Measurements from ENCODE around the gene TSC22D4. TPM values are rescaled to one million over a fixed set of nuclear protein-coding genes. Genes with fewer than 3 reads are reported as not detected.

Gene TSC22D4
- total and polyA plus RNA-seq, 9 of the 15 experiments (the other 6 are each of a cell fraction or from before 2014, with no cell fraction given), result 0.37 to 107 (median 28.7) TPM

DNA sequence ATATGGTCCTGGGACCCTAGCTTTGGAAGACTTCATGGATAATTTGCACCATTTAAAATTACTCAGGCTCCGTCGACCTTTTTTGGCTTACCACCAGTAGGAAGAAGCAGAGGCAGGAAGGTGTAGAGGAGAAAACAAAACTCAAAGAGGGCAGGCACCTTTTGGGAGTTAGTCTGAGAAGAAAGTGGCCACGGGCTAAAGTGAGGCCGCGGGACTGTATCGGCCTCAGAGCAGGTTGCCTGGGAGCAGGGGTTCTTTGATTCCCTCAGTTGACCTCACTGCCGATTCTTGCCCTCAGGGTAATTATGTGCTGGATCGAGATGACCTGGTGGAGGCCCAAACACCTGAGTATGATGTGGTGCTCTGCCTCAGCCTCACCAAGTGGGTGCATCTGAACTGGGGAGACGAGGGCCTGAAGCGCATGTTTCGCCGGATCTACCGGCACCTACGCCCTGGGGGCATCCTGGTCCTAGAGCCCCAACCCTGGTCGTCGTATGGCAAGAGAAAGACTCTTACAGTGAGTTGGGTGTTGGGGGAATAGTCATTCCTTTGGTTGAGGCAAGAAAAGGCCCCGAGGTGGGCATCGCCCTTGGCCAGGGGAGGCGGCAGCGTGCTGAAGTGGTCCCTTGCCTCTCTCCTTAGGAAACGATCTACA, 46.3 kb downstream of the TSC22D4 start:
- in situ Hi-C loops (cut with MboI), result no loop called here
- H3K27me3 ChIP-seq (ENCODE audit: control insufficient read depth in 2 of 2, insufficient read depth in 2 of 2, low read length in 2 of 2), result no peaks in the 10 kb centered on the region
- POLR2A ChIA-PET, result interaction anchor here (5.4 kb wide), 1 partner anchor 12 kb away, joined by 29 read pairs; no protein-coding TSS in a partner anchor

More for the DNA sequence above, 46.3 kb downstream of the TSC22D4 start:
- WGBS (ENCODE audit: insufficient coverage, low coverage, missing lambda C conversion rate), result 90% methylated on average over 21 of the region's 21 CpGs
- CTCF ChIA-PET (ENCODE audit: low intra/inter-chr PET ratio), result no interaction called here
- H3K9me3 ChIP-seq (replicated peaks; ENCODE audit: control insufficient read depth, insufficient read depth, low read depth, low read length), result peaks cover 3% of the 10 kb centered on the region; the same call in 1 of the 2 replicates
- peaks cover 48 to 78% of the 10 kb centered on the region in 2 experiments for H3K4me1 ChIP-seq (replicated peaks in 1 of 2; ENCODE audit: control insufficient read depth in 2 of 2, insufficient read depth in 2 of 2, low read length in 2 of 2)
- no peak for FAIRE-seq
- no peak for ATAC-seq
- H3K4me2 ChIP-seq (ENCODE audit: insufficient read depth, low read length), result peak overlapping the region; percentile 97
- H3K27ac ChIP-seq (ENCODE audit: extremely low read depth, low read depth, low read length), result peak overlapping the region; percentile 98; the same call in 2 of the 3 replicates
- intact Hi-C loops (cut with micrococcal nuclease), result no loop called here
- H4K20me1 ChIP-seq (replicated peaks; ENCODE audit: control insufficient read depth, insufficient read depth, low read length), result peaks cover 26% of the 10 kb centered on the region
- H3K4me3 ChIP-seq, result peak overlapping the region; percentile 82; the same call in 1 of the 2 replicates
- BruUV-seq (replicated peaks), result no TSS peak
- peak overlapping the region; percentile 96 to 97 for H3K9ac ChIP-seq (ENCODE audit: insufficient read depth in 1 of 2, low read depth in 2 of 2, low read length in 2 of 2)
- TF ChIP-seq SLC30A9 (CRISPR knock-in tag; IDR thresholded peaks at IDR 0.05), result no peak
- TF ChIP-seq, protein P1, sequence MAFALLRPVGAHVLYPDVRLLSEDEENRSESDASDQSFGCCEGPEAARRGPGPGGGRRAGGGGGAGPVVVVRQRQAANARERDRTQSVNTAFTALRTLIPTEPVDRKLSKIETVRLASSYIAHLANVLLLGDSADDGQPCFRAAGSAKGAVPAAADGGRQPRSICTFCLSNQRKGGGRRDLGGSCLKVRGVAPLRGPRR (CRISPR knock-in tag; IDR thresholded peaks at IDR 0.05), result no peak
- TF ChIP-seq ZFX (CRISPR knock-in tag; IDR thresholded peaks at IDR 0.05), result 0 out of 2 replicates have a peak, but pooled peaks have one; percentile 10
- peak; percentile 71 for TF ChIP-seq POLR2G (IDR thresholded peaks at IDR 0.05; ENCODE audit: low read depth, low read length)
- TF ChIP-seq RBFOX2 (IDR thresholded peaks at IDR 0.05; ENCODE audit: low read depth, low read length), result peak; percentile 69
- TF ChIP-seq DPF2 (IDR thresholded peaks at IDR 0.05), result no peak
- TF ChIP-seq, protein P2, sequence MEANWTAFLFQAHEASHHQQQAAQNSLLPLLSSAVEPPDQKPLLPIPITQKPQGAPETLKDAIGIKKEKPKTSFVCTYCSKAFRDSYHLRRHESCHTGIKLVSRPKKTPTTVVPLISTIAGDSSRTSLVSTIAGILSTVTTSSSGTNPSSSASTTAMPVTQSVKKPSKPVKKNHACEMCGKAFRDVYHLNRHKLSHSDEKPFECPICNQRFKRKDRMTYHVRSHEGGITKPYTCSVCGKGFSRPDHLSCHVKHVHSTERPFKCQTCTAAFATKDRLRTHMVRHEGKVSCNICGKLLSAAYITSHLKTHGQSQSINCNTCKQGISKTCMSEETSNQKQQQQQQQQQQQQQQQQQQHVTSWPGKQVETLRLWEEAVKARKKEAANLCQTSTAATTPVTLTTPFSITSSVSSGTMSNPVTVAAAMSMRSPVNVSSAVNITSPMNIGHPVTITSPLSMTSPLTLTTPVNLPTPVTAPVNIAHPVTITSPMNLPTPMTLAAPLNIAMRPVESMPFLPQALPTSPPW (CRISPR knock-in tag; IDR thresholded peaks at IDR 0.05), result no peak
- no peak for TF ChIP-seq C11orf30 (IDR thresholded peaks at IDR 0.05; ENCODE audit: low read depth)
- TF ChIP-seq POLR2A (conservative IDR thresholded peaks at IDR 0.05), result peak; percentile 5; the same call in 1 of the 2 replicates
- 0 out of 2 replicates have a peak, but pooled peaks have one; percentile 6 for TF ChIP-seq POLR2AphosphoS5 (IDR thresholded peaks at IDR 0.05; ENCODE audit: control insufficient read depth, insufficient read depth, low read depth, low read length)
- H2AFZ ChIP-seq (ENCODE audit: low read depth, low read length), result no peak overlapping the region
- H3K9me1 ChIP-seq (ENCODE audit: control insufficient read depth, insufficient read depth, low read length), result peaks cover 15% of the 10 kb centered on the region
- peaks cover 71% of the 10 kb centered on the region for H3K79me2 ChIP-seq (ENCODE audit: control insufficient read depth, insufficient read depth, low read length)
- H3K36me3 ChIP-seq (ENCODE audit: control insufficient read depth, insufficient read depth, low read length), result peaks cover 51% of the 10 kb centered on the region
- peak in 1 of 4 experiments; percentile 19 for DNase-seq (ENCODE audit: extremely low read depth in 1 of 4, low spot score in 3 of 4)

All from K562 (cell line).